ENCODE data around the gene SLC2A6. TPM values are rescaled to one million over a fixed set of nuclear protein-coding genes. Genes with fewer than 3 reads are reported as not detected.

The SLC2A6 gene
- polyA plus RNA-seq, 1 of the 3 experiments (the other 2 are of a cell fraction) = 5.2 TPM

GRCh38 chr9:133489253-133490190 lies 10.6 kb upstream of the SLC2A6 start:
- Histone ChIP-seq H3K4me1 (ENCODE audit: control insufficient read depth in 1 of 2, insufficient read depth in 2 of 2, low read depth in 1 of 2, low read length in 1 of 2) (peaks cover 0 to 38% of the 10 kb centered on the region in 2 experiments; a peak in 1 of 4 replicates), H3K27ac (ENCODE audit: low read depth in 2 of 2, low read length in 1 of 2) (no peak overlapping the region), H3K9ac (no peak overlapping the region), H3K9me3 (no peaks in the 10 kb centered on the region), H3K36me3 (replicated peaks in 1 of 2; ENCODE audit: control insufficient read depth in 1 of 2, insufficient read depth in 2 of 2, low read length in 1 of 2) (no peaks in the 10 kb centered on the region), H3K79me2 (ENCODE audit: insufficient read depth) (no peaks in the 10 kb centered on the region), H4K20me1 (ENCODE audit: insufficient read depth) (no peaks in the 10 kb centered on the region), H3F3A (replicated peaks; ENCODE audit: insufficient read depth) (no peaks in the 10 kb centered on the region), H3K4me3 (ENCODE audit: low read depth in 2 of 2, low read length in 1 of 2) (no peak overlapping the region), H2AFZ (ENCODE audit: low read depth) (no peak overlapping the region), H3K4me2 (no peak overlapping the region), H3K27me3 (ENCODE audit: insufficient read depth) (no peaks in the 10 kb centered on the region), H3K9me2 (no peaks in the 10 kb centered on the region)
- ChIA-PET CTCF (interaction anchor here (0.9 to 2.2 kb wide), 8 partner anchors 11 to 467 kb away, joined by 3 to 7 read pairs (median 3); partner anchors contain the start of gene SLC2A6), POLR2A (no interaction called here)
- no peak for DNase-seq
- TF ChIP-seq POLR2AphosphoS5 (IDR thresholded peaks at IDR 0.05; ENCODE audit: low read depth, low read length) (no peak), CHD2 (IDR thresholded peaks at IDR 0.05; ENCODE audit: low read length, partially characterized antibody) (no peak), EZH2phosphoT487 (IDR thresholded peaks at IDR 0.05; ENCODE audit: borderline replicate concordance, low read depth) (no peak), YY1 (IDR thresholded peaks at IDR 0.05; ENCODE audit: low read depth) (no peak), FOSL2 (IDR thresholded peaks at IDR 0.05; ENCODE audit: borderline replicate concordance, low read depth) (no peak), PBX3 (IDR thresholded peaks at IDR 0.05) (no peak), IRF3 (IDR thresholded peaks at IDR 0.05; ENCODE audit: low read depth, low read length) (no peak), FOXJ3 (CRISPR knock-in tag; IDR thresholded peaks at IDR 0.05) (no peak), RCOR1 (IDR thresholded peaks at IDR 0.05; ENCODE audit: low read length) (no peak), MXI1 (IDR thresholded peaks at IDR 0.05; ENCODE audit: low read depth, low read length) (no peak), ELF1 (IDR thresholded peaks at IDR 0.05) (no peak), RAD21 (IDR thresholded peaks at IDR 0.05; ENCODE audit: low read length) (no peak), MEF2A (IDR thresholded peaks at IDR 0.05; ENCODE audit: borderline replicate concordance, low read depth) (no peak), EP300 (IDR thresholded peaks at IDR 0.05; ENCODE audit: borderline replicate concordance in 1 of 2, low read depth in 1 of 2, low read length in 1 of 2) (no peak), JUND (IDR thresholded peaks at IDR 0.05) (no peak), SIN3A (IDR thresholded peaks at IDR 0.05; ENCODE audit: borderline replicate concordance, low read depth, low read length) (no peak)
- TF ChIP-seq, protein P1, sequence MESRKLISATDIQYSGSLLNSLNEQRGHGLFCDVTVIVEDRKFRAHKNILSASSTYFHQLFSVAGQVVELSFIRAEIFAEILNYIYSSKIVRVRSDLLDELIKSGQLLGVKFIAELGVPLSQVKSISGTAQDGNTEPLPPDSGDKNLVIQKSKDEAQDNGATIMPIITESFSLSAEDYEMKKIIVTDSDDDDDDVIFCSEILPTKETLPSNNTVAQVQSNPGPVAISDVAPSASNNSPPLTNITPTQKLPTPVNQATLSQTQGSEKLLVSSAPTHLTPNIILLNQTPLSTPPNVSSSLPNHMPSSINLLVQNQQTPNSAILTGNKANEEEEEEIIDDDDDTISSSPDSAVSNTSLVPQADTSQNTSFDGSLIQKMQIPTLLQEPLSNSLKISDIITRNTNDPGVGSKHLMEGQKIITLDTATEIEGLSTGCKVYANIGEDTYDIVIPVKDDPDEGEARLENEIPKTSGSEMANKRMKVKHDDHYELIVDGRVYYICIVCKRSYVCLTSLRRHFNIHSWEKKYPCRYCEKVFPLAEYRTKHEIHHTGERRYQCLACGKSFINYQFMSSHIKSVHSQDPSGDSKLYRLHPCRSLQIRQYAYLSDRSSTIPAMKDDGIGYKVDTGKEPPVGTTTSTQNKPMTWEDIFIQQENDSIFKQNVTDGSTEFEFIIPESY (IDR thresholded peaks at IDR 0.05; ENCODE audit: borderline replicate concordance, low read depth) = no peak
- TF ChIP-seq, protein P2, sequence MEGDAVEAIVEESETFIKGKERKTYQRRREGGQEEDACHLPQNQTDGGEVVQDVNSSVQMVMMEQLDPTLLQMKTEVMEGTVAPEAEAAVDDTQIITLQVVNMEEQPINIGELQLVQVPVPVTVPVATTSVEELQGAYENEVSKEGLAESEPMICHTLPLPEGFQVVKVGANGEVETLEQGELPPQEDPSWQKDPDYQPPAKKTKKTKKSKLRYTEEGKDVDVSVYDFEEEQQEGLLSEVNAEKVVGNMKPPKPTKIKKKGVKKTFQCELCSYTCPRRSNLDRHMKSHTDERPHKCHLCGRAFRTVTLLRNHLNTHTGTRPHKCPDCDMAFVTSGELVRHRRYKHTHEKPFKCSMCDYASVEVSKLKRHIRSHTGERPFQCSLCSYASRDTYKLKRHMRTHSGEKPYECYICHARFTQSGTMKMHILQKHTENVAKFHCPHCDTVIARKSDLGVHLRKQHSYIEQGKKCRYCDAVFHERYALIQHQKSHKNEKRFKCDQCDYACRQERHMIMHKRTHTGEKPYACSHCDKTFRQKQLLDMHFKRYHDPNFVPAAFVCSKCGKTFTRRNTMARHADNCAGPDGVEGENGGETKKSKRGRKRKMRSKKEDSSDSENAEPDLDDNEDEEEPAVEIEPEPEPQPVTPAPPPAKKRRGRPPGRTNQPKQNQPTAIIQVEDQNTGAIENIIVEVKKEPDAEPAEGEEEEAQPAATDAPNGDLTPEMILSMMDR (IDR thresholded peaks at IDR 0.05) = no peak
- TF ChIP-seq, protein P3, sequence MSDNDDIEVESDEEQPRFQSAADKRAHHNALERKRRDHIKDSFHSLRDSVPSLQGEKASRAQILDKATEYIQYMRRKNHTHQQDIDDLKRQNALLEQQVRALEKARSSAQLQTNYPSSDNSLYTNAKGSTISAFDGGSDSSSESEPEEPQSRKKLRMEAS (IDR thresholded peaks at IDR 0.05; ENCODE audit: low read depth) = no peak
- 68% methylated on average over 18 of the region's 19 CpGs for WGBS (ENCODE audit: low lambda C conversion rate)

All from SK-N-SH (cell line).